IPS DF 4.7 (cell line): ENCODE measurements around the gene TP53TG3B.
"Not testable (repeated sequence)": the region's sequence is repeated elsewhere in the genome, so short reads cannot be mapped to it uniquely, and the experiment has no call there.

Source experiments
- DNase-seq: peaks from one replicate; pipeline ENCODE4 v3.0.0-alpha.2; 2013; ENCODE audit warnings: low spot score; ENCODE audit errors: extremely low read depth

TP53TG3B gene, protein sequence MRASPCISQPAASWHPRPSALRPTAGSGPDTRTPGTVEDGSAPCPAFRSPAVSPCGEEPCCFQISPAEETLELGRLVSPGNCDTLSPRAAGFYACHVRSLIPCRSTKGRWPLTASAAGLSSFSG

DNA sequence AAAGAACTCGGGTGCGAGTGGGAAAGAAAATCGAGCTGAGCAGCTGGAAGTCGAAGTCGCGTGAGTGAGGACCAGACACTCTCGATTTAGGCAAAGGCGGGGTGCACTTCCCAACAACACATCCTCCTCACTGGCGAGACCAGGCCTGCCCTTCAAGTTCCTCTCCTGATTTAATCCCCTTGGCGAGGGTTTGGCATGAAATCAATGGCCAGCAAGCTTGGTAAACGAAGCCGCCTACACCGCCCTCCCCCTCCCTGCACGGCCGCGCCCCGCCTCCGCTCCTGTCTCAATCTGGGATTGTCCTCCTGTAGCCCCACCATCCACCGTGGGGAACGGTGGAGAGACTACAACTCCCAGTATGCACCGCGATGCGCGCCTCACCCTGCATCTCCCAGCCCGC lies at the start of gene TP53TG3B:
Gene TP53TG3B, plus strand, starts transcription at position 301 of the 400 bp plus-strand sequence. Its CDS starts 68 bp downstream, at position 369.
- DNase-seq = not testable (repeated sequence)

DNA sequence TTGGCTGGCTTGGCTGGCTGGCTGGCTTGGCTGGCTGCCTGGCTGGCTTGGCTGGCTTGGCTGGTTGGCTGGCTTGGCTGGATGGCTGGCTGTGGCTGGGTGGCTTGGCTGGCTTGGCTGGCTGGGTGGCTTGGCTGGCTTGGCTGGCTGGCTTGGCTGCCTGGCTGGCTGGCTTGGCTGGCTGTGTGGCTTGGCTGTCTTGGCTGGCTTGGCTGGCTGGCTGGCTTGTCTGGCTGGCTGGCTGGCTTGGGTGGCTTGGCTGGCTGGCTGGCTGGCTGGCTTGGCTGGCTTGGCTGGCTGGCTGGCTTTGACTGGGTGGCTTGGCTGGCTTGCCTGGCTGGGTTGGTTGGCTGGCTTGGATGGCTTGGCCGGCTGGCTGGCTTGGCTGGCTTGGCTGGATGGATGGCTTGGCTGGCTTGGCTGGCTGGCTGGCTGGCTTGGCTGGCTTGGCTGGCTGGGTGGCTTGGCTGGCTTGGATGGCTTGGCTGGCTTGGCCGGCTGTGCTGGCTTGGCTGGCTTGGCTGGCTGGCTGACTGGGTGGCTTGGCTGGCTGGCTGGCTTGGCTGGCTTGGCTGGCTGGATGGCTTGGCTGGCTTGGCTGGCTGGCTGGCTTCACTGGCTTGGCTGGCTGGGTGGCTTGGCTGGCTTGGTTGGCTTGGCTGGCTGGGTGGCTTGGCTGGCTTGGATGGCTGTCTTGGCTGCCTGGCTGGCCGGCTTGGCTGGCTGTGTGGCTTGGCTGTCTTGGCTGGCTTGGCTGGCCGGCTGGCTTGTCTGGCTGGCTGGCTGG lies 24.2 kb upstream of the TP53TG3B start:
- DNase-seq = not testable (repeated sequence)

DNA sequence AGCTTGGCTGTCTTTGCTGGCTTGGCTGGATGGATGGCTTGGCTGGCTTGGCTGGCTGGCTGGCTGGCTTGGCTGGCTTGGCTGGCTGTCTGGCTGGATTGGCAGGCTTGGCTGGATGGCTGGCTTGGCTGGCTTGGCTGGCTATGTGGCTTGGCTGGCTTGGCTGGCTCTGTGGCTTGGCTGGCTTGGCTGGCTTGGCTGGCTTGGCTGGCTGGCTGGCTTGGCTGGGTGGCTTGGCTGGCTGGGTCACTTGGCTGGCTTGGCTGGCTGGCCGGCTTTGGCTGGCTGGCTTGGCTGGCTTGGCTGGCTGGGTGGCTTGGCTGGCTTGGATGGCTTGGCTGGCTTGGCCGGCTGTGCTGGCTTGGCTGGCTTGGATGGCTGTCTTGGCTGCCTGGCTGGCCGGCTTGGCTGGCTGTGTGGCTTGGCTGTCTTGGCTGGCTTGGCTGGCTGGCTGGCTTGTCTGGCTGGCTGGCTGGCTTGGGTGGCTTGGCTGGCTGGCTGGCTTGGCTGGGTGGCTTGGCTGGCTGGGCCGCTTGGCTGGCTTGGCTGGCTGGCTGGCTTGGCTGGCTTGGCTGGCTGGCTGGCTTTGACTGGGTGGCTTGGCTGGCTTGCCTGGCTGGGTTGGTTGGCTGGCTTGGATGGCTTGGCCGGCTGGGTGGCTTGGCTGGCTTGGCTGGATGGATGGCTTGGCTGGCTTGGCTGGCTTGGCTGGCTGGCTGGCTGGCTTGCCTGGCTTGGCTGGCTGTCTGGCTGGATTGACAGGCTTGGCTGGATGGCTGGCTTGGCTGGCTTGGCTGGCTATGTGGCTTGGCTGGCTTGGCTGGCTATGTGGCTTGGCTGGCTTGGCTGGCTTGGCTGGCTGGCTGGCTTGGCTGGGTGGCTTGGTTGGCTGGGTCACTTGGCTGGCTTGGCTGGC lies 22.8 kb upstream of the TP53TG3B start:
- not testable (repeated sequence) for DNase-seq

DNA sequence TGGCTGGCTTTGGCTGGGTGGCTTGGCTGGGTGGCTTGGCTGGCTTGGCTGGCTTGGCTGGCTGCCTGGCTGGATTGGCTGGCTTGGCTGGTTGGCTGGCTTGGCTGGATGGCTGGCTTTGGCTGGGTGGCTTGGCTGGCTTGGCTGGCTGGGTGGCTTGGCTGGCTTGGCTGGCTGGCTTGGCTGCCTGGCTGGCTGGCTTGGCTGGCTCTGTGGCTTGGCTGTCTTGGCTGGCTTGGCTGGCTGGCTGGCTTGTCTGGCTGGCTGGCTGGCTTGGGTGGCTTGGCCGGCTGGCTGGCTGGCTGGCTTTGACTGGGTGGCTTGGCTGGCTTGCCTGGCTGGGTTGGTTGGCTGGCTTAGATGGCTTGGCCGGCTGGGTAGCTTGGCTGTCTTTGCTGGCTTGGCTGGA lies 22.1 kb upstream of the TP53TG3B start:
- DNase-seq = not testable (repeated sequence)

DNA sequence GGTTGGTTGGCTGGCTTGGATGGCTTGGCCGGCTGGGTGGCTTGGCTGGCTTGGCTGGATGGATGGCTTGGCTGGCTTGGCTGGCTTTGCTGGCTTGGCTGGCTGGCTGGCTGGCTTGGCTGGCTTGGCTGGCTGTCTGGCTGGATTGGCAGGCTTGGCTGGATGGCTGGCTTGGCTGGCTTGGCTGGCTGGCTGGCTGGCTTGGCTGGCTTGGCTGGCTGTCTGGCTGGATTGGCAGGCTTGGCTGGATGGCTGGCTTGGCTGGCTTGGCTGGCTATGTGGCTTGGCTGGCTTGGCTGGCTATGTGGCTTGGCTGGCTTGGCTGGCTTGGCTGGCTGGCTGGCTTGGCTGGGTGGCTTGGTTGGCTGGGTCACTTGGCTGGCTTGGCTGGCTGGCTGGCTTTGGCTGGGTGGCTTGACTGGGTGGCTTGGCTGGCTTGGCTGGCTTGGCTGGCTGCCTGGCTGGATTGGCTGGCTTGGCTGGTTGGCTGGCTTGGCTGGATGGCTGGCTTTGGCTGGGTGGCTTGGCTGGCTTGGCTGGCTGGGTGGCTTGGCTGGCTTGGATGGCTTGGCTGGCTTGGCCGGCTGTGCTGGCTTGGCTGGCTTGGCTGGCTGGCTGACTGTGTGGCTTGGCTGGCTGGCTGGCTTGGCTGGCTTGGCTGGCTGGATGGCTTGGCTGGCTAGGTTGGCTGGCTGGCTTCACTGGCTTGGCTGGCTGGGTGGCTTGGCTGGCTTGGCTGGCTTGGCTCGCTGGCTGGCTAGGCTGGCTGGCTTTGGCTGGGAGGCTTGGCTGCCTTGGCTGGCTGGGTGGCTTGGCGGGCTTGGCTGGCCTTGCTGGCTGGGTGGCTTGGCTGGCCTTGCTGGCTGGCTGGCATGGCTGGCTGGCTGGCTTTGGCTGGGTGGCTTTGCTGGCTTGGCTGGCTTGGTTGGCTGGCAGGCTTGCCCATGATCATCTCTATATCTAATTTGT lies 21.3 kb upstream of the TP53TG3B start:
- not testable (repeated sequence) for DNase-seq
